ENCODE measurements around the gene MEF2A. TPM values are rescaled to one million over a fixed set of nuclear protein-coding genes. Genes with fewer than 3 reads are reported as not detected.

MEF2A gene
- polyA plus RNA-seq, 3 donors = 20.3 to 61.8 (median 33.5) TPM

DNA sequence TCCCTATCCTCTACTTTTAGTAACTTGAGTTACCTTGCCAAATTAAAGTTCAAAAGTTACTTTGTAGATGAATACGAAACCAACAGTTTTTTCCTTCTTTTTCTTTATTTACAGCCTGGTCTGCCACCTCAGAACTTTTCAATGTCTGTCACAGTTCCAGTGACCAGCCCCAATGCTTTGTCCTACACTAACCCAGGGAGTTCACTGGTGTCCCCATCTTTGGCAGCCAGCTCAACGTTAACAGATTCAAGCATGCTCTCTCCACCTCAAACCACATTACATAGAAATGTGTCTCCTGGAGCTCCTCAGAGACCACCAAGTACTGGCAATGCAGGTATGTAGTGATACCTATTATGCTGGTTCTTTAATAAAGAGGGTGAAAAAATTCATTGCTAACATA is 108.5 kb downstream of the MEF2A start:
- Mint-ChIP-seq H3K27ac (peak overlapping the region in 1 of 7 donors; percentile 65), H3K4me3 (no peak overlapping the region), H3K9me3 (no peaks in the 10 kb centered on the region), H3K4me1 (peaks cover 4% of the 10 kb centered on the region), H3K27me3 (ENCODE audit: low read depth in 3 of 3) (peaks cover 0 to 1% (median 0%) of the 10 kb centered on the region in 3 donors), H3K36me3 (peaks cover 60 to 62% of the 10 kb centered on the region in 2 donors)
- 100% methylated on average over 1 of the region's 2 CpGs for WGBS (ENCODE audit: insufficient coverage)
- TF ChIP-seq, protein P1, sequence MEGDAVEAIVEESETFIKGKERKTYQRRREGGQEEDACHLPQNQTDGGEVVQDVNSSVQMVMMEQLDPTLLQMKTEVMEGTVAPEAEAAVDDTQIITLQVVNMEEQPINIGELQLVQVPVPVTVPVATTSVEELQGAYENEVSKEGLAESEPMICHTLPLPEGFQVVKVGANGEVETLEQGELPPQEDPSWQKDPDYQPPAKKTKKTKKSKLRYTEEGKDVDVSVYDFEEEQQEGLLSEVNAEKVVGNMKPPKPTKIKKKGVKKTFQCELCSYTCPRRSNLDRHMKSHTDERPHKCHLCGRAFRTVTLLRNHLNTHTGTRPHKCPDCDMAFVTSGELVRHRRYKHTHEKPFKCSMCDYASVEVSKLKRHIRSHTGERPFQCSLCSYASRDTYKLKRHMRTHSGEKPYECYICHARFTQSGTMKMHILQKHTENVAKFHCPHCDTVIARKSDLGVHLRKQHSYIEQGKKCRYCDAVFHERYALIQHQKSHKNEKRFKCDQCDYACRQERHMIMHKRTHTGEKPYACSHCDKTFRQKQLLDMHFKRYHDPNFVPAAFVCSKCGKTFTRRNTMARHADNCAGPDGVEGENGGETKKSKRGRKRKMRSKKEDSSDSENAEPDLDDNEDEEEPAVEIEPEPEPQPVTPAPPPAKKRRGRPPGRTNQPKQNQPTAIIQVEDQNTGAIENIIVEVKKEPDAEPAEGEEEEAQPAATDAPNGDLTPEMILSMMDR (IDR thresholded peaks at IDR 0.05) = no peak
- Histone ChIP-seq H3K36me3 (replicated peaks in 1 of 2; ENCODE audit: control insufficient read depth in 1 of 2, insufficient read depth in 2 of 2, low read length in 2 of 2) (peaks cover 61 to 85% of the 10 kb centered on the region in 2 donors), H2AFZ (ENCODE audit: insufficient read depth, low read depth, low read length, poor library complexity, severe bottlenecking) (no peak overlapping the region), H4K20me1 (ENCODE audit: insufficient read depth, low read length) (peaks cover 17% of the 10 kb centered on the region), H3K79me2 (ENCODE audit: insufficient read depth, low read length) (no peaks in the 10 kb centered on the region), H3K9ac (ENCODE audit: insufficient read depth, low read length, poor library complexity, severe bottlenecking) (no peak overlapping the region), H3K27ac (ENCODE audit: low read depth in 1 of 2, low read length in 2 of 2) (no peak overlapping the region), H3K4me3 (replicated peaks in 1 of 3; ENCODE audit: low read depth in 2 of 3, low read length in 3 of 3) (no peak overlapping the region), H3K4me1 (ENCODE audit: control insufficient read depth in 1 of 2, insufficient read depth in 2 of 2, low read length in 2 of 2) (peaks cover 0 to 12% of the 10 kb centered on the region in 2 donors), H3K4me2 (replicated peaks; ENCODE audit: extremely low read depth, low read length, poor library complexity, severe bottlenecking) (no peak overlapping the region), H3K9me3 (replicated peaks in 1 of 2; ENCODE audit: control insufficient read depth in 1 of 2, insufficient read depth in 1 of 2, low read length in 2 of 2) (no peaks in the 10 kb centered on the region), H3K27me3 (ENCODE audit: control insufficient read depth in 2 of 2, insufficient read depth in 2 of 2, low read length in 2 of 2) (no peaks in the 10 kb centered on the region)
- no peak for DNase-seq
- intact Hi-C loops (cut with micrococcal nuclease) = no loop called here

- Mint-ChIP-seq H3K27me3 (ENCODE audit: low read depth in 3 of 3) (peaks cover 0 to 1% (median 0%) of the 10 kb centered on the region in 3 donors), H3K9me3 (no peaks in the 10 kb centered on the region), H3K36me3 (peaks cover 73 to 75% of the 10 kb centered on the region in 2 donors), H3K4me3 (no peak overlapping the region), H3K4me1 (no peaks in the 10 kb centered on the region), H3K27ac (peak overlapping the region in 2 of 7 donors; percentile 5 to 34)
- peaks cover 66 to 93% of the 10 kb centered on the region in 2 donors for H3K36me3 ChIP-seq (replicated peaks in 1 of 2; ENCODE audit: control insufficient read depth in 1 of 2, insufficient read depth in 2 of 2, low read length in 2 of 2)
- intact Hi-C loops (cut with micrococcal nuclease) = no loop called here
- H4K20me1 ChIP-seq (ENCODE audit: insufficient read depth, low read length) = peaks cover 20% of the 10 kb centered on the region
- no peak overlapping the region for H3K27ac ChIP-seq (ENCODE audit: low read depth in 1 of 2, low read length in 2 of 2)
- no peaks in the 10 kb centered on the region for H3K9me3 ChIP-seq (replicated peaks in 1 of 2; ENCODE audit: control insufficient read depth in 1 of 2, insufficient read depth in 1 of 2, low read length in 2 of 2)
- no peak overlapping the region for H3K9ac ChIP-seq (ENCODE audit: insufficient read depth, low read length, poor library complexity, severe bottlenecking)
- H3K4me2 ChIP-seq (replicated peaks; ENCODE audit: extremely low read depth, low read length, poor library complexity, severe bottlenecking) = no peak overlapping the region
- H3K79me2 ChIP-seq (ENCODE audit: insufficient read depth, low read length) = no peaks in the 10 kb centered on the region
- no peak overlapping the region for H3K4me3 ChIP-seq (replicated peaks in 1 of 3; ENCODE audit: low read depth in 2 of 3, low read length in 3 of 3)
- no peaks in the 10 kb centered on the region for H3K4me1 ChIP-seq (ENCODE audit: control insufficient read depth in 1 of 2, insufficient read depth in 2 of 2, low read length in 2 of 2)
- TF ChIP-seq, protein P1 (IDR thresholded peaks at IDR 0.05) = no peak
- no CpG with 5 or more reads among the region's 4 CpGs for WGBS (ENCODE audit: insufficient coverage)
- no peak for DNase-seq
- no peaks in the 10 kb centered on the region for H3K27me3 ChIP-seq (ENCODE audit: control insufficient read depth in 2 of 2, insufficient read depth in 2 of 2, low read length in 2 of 2)
- H2AFZ ChIP-seq (ENCODE audit: insufficient read depth, low read depth, low read length, poor library complexity, severe bottlenecking) = no peak overlapping the region
Measured at GRCh38 chr15:99677540-99678134, 111.9 kb downstream of the MEF2A start.
